Measurements from ENCODE around the gene RPL35.

DNA sequence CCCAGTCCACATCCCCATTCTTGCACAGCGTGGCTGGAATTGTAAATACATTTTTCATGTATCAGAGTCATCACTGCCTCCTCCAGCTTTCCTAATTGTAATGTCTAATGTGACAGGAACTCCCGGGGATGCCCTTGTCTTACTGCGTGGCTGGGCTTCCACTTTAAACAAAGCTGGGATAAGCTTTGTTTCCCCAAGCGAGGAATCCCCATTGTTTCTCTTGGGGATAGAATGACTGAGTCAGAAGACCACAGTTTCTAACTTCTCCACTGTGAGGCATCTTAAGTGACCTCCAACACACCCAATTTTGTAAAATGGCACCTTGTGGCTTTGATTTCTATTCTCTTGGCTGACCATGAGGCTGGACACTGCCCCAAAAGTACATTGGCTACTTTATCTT, 22.6 kb upstream of the RPL35 start:
- TF ChIP-seq, protein P1, sequence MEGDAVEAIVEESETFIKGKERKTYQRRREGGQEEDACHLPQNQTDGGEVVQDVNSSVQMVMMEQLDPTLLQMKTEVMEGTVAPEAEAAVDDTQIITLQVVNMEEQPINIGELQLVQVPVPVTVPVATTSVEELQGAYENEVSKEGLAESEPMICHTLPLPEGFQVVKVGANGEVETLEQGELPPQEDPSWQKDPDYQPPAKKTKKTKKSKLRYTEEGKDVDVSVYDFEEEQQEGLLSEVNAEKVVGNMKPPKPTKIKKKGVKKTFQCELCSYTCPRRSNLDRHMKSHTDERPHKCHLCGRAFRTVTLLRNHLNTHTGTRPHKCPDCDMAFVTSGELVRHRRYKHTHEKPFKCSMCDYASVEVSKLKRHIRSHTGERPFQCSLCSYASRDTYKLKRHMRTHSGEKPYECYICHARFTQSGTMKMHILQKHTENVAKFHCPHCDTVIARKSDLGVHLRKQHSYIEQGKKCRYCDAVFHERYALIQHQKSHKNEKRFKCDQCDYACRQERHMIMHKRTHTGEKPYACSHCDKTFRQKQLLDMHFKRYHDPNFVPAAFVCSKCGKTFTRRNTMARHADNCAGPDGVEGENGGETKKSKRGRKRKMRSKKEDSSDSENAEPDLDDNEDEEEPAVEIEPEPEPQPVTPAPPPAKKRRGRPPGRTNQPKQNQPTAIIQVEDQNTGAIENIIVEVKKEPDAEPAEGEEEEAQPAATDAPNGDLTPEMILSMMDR (IDR thresholded peaks at IDR 0.05), result no peak
- TF ChIP-seq POLR2A (IDR thresholded peaks at IDR 0.05), result no peak
